Measurements from ENCODE around the gene H2BK1. TPM values are rescaled to one million over a fixed set of nuclear protein-coding genes. Genes with fewer than 3 reads are reported as not detected.

The H2BK1 gene
- total and polyA plus RNA-seq, 7 experiments from 2014 or later, result 1.8 to 6.4 (median 1.9) TPM; not detected in 2

- peaks cover 35 to 61% (median 49%) of the 10 kb centered on the region in 7 donors for H3K4me1 Mint-ChIP-seq
- Histone ChIP-seq H3K27me3 (ENCODE audit: control insufficient read depth in 2 of 2, insufficient read depth in 2 of 2, low read length in 2 of 2) (no peaks in the 10 kb centered on the region), H3K36me3 (ENCODE audit: control insufficient read depth in 2 of 3, insufficient read depth in 3 of 3, low read length in 3 of 3) (peaks cover 0 to 24% (median 0%) of the 10 kb centered on the region in 3 experiments), H3K4me1 (ENCODE audit: control insufficient read depth in 2 of 2, insufficient read depth in 2 of 2, low read length in 2 of 2) (peaks cover 16 to 28% of the 10 kb centered on the region in 2 donors), H3K4me3 (ENCODE audit: low read length) (peak overlapping the region; percentile 91), H3K9me3 (ENCODE audit: control insufficient read depth in 2 of 3, low read length in 3 of 3) (no peaks in the 10 kb centered on the region), H3K27ac (ENCODE audit: low read depth, low read length) (peak overlapping the region; percentile 84)
- ATAC-seq, result no peak
- peak overlapping the region; percentile 68 to 97 (median 95) for H3K27ac Mint-ChIP-seq
- H3K36me3 Mint-ChIP-seq, result peaks cover 6 to 21% (median 13%) of the 10 kb centered on the region in 5 donors
- CTCF ChIA-PET, result interaction anchor here (0.7 kb wide), 1 partner anchor 19 kb away, joined by 4 read pairs; no protein-coding TSS in a partner anchor
- H3K9me3 Mint-ChIP-seq, result no peaks in the 10 kb centered on the region
- H3K27me3 Mint-ChIP-seq, result peaks cover 0 to 6% (median 0%) of the 10 kb centered on the region in 5 donors
- POLR2A ChIA-PET, result interaction anchor here (1.2 to 2.2 kb wide), 3 partner anchors 15 to 112 kb away, joined by 5 to 10 read pairs (median 7); partner anchors contain the start of gene NUB1
- intact Hi-C loops (cut with micrococcal nuclease), result loop anchor here (5.0 to 10.0 kb wide), 5 partner anchors 216 to 1963 kb away; partner anchors contain the start of genes KMT2C (in 1 of the 2), RHEB (in 1 of the 2) and ZNF783 (in 1 of the 2)
- no peak for DNase-seq
- H3K4me3 Mint-ChIP-seq, result peak overlapping the region; percentile 90 to 99 (median 97)
Observed at GRCh38 chr7:151228024-151228866, 18.0 kb upstream of the H2BK1 start.

GRCh38 chr7:151226875-151227782 is 16.8 kb upstream of the H2BK1 start, which contains the start of gene ABCF2:
Gene ABCF2, minus strand, starts transcription at chr7:151227205. Its CDS starts 747 bp downstream, at chr7:151226458.
- Mint-ChIP-seq H3K27ac (peak within 1 kb of the TSS; percentile 68 to 97 (median 95)), H3K4me1 (peaks cover 31 to 55% (median 47%) of the 10 kb centered on the region in 7 donors), H3K9me3 (no peaks in the 10 kb centered on the region), H3K4me3 (peak within 1 kb of the TSS; percentile 90 to 99 (median 97)), H3K27me3 (peaks cover 0 to 6% (median 0%) of the 10 kb centered on the region in 5 donors), H3K36me3 (peaks cover 9 to 32% (median 11%) of the 10 kb centered on the region in 5 donors)
- Histone ChIP-seq H3K9me3 (ENCODE audit: control insufficient read depth in 2 of 3, low read length in 3 of 3) (no peaks in the 10 kb centered on the region), H3K27ac (ENCODE audit: low read depth, low read length) (peak within 1 kb of the TSS; percentile 84), H3K27me3 (ENCODE audit: control insufficient read depth in 2 of 2, insufficient read depth in 2 of 2, low read length in 2 of 2) (no peaks in the 10 kb centered on the region), H3K4me3 (ENCODE audit: low read length) (peak within 1 kb of the TSS; percentile 91), H3K4me1 (ENCODE audit: control insufficient read depth in 2 of 2, insufficient read depth in 2 of 2, low read length in 2 of 2) (peaks cover 16 to 25% of the 10 kb centered on the region in 2 donors), H3K36me3 (ENCODE audit: control insufficient read depth in 2 of 3, insufficient read depth in 3 of 3, low read length in 3 of 3) (peaks cover 5 to 31% (median 9%) of the 10 kb centered on the region in 3 experiments)
- ATAC-seq (peak; percentile 99), DNase-seq (peak; percentile 91 to 98 (median 97))
- POLR2A ChIA-PET, result interaction anchor here (0.6 to 2.2 kb wide), 7 partner anchors 13 to 849 kb away, joined by 3 to 10 read pairs (median 4); partner anchors contain the start of gene NUB1
- CTCF ChIA-PET, result no interaction called here
- intact Hi-C loops (cut with micrococcal nuclease), result loop anchor here (1.0 to 10.0 kb wide), 21 partner anchors 16 to 1962 kb away; partner anchors contain the start of genes ABCB8 (in 2 of the 2), NUB1 (in 2 of the 2), RHEB (in 2 of the 2) and ZNF862 (in 2 of the 2)

- intact Hi-C loops (cut with micrococcal nuclease), result loop anchor here (2.0 to 10.0 kb wide), 9 partner anchors 214 to 1962 kb away; partner anchors contain the start of genes RHEB (in 2 of the 2), ATP6V0E2 (in 1 of the 2), KMT2C (in 1 of the 2) and PRKAG2 (in 1 of the 2)
- DNase-seq (no peak), ATAC-seq (no peak)
- Mint-ChIP-seq H3K9me3 (no peaks in the 10 kb centered on the region), H3K27me3 (peaks cover 0 to 6% (median 0%) of the 10 kb centered on the region in 5 donors), H3K4me3 (peak overlapping the region; percentile 90 to 99 (median 97)), H3K4me1 (peaks cover 27 to 49% (median 41%) of the 10 kb centered on the region in 7 donors), H3K36me3 (peaks cover 9 to 34% (median 11%) of the 10 kb centered on the region in 5 donors), H3K27ac (peak overlapping the region; percentile 68 to 97 (median 95))
- POLR2A ChIA-PET, result interaction anchor here (0.5 to 2.2 kb wide), 4 partner anchors 17 to 1644 kb away, joined by 3 to 10 read pairs (median 6); partner anchors contain the start of gene NUB1
- Histone ChIP-seq H3K27me3 (ENCODE audit: control insufficient read depth in 2 of 2, insufficient read depth in 2 of 2, low read length in 2 of 2) (no peaks in the 10 kb centered on the region), H3K27ac (ENCODE audit: low read depth, low read length) (peak overlapping the region; percentile 84), H3K4me1 (ENCODE audit: control insufficient read depth in 2 of 2, insufficient read depth in 2 of 2, low read length in 2 of 2) (peaks cover 10 to 21% of the 10 kb centered on the region in 2 donors), H3K4me3 (ENCODE audit: low read length) (peak overlapping the region; percentile 91), H3K36me3 (ENCODE audit: control insufficient read depth in 2 of 3, insufficient read depth in 3 of 3, low read length in 3 of 3) (peaks cover 8 to 35% (median 9%) of the 10 kb centered on the region in 3 experiments), H3K9me3 (ENCODE audit: control insufficient read depth in 2 of 3, low read length in 3 of 3) (no peaks in the 10 kb centered on the region)
- CTCF ChIA-PET, result no interaction called here
Observed at GRCh38 chr7:151226560-151226874, 16.2 kb upstream of the H2BK1 start.

- H3K9me3 Mint-ChIP-seq, result no peaks in the 10 kb centered on the region
- peak overlapping the region in 6 of 9 donors; percentile 54 to 95 (median 92) for H3K27ac Mint-ChIP-seq
Observed at GRCh38 chr7:151225948-151226510, 15.7 kb upstream of the H2BK1 start.

GRCh38 chr7:151223728-151224127 is 13.4 kb upstream of the H2BK1 start:
- Mint-ChIP-seq H3K36me3 (peaks cover 14 to 51% (median 20%) of the 10 kb centered on the region in 5 donors), H3K4me3 (peak overlapping the region in 1 of 10 donors; percentile 37), H3K9me3 (no peaks in the 10 kb centered on the region), H3K4me1 (peaks cover 29 to 45% (median 39%) of the 10 kb centered on the region in 7 donors), H3K27me3 (no peaks in the 10 kb centered on the region), H3K27ac (no peak overlapping the region)
- Histone ChIP-seq H3K27ac (ENCODE audit: low read depth, low read length) (no peak overlapping the region), H3K9me3 (ENCODE audit: control insufficient read depth in 2 of 3, low read length in 3 of 3) (no peaks in the 10 kb centered on the region), H3K36me3 (ENCODE audit: control insufficient read depth in 2 of 3, insufficient read depth in 3 of 3, low read length in 3 of 3) (peaks cover 15 to 60% (median 18%) of the 10 kb centered on the region in 3 experiments), H3K4me3 (ENCODE audit: low read length) (no peak overlapping the region), H3K27me3 (ENCODE audit: control insufficient read depth in 2 of 2, insufficient read depth in 2 of 2, low read length in 2 of 2) (no peaks in the 10 kb centered on the region), H3K4me1 (ENCODE audit: control insufficient read depth in 2 of 2, insufficient read depth in 2 of 2, low read length in 2 of 2) (peaks cover 9 to 20% of the 10 kb centered on the region in 2 donors)
- intact Hi-C loops (cut with micrococcal nuclease), result loop anchor here in 1 of 2 donors (10.0 kb wide), 2 partner anchors 819 to 1959 kb away; partner anchors contain the start of gene ZNF783
- ATAC-seq (no peak), DNase-seq (no peak)
- ChIA-PET POLR2A (no interaction called here), CTCF (no interaction called here)

More at GRCh38 chr7:151225948-151226510, 15.7 kb upstream of the H2BK1 start:
- Histone ChIP-seq H3K4me3 (ENCODE audit: low read length) (peak overlapping the region; percentile 91), H3K27ac (ENCODE audit: low read depth, low read length) (peak overlapping the region; percentile 84), H3K27me3 (ENCODE audit: control insufficient read depth in 2 of 2, insufficient read depth in 2 of 2, low read length in 2 of 2) (no peaks in the 10 kb centered on the region), H3K4me1 (ENCODE audit: control insufficient read depth in 2 of 2, insufficient read depth in 2 of 2, low read length in 2 of 2) (peaks cover 9 to 20% of the 10 kb centered on the region in 2 donors), H3K9me3 (ENCODE audit: control insufficient read depth in 2 of 3, low read length in 3 of 3) (no peaks in the 10 kb centered on the region), H3K36me3 (ENCODE audit: control insufficient read depth in 2 of 3, insufficient read depth in 3 of 3, low read length in 3 of 3) (peaks cover 9 to 38% (median 10%) of the 10 kb centered on the region in 3 experiments)
- ATAC-seq (no peak), DNase-seq (no peak)
- POLR2A ChIA-PET, result interaction anchor here (0.5 to 2.2 kb wide), 4 partner anchors 18 to 1643 kb away, joined by 3 to 10 read pairs (median 5); partner anchors contain the start of gene NUB1
- CTCF ChIA-PET, result no interaction called here
- H3K4me3 Mint-ChIP-seq, result peak overlapping the region; percentile 90 to 99 (median 97)
- H3K36me3 Mint-ChIP-seq, result peaks cover 9 to 35% (median 11%) of the 10 kb centered on the region in 5 donors
- intact Hi-C loops (cut with micrococcal nuclease), result loop anchor here (2.0 to 10.0 kb wide), 9 partner anchors 214 to 1961 kb away; partner anchors contain the start of genes RHEB (in 2 of the 2), ATP6V0E2 (in 1 of the 2), KMT2C (in 1 of the 2) and PRKAG2 (in 1 of the 2)
- peaks cover 27 to 44% (median 39%) of the 10 kb centered on the region in 7 donors for H3K4me1 Mint-ChIP-seq
- peaks cover 0 to 6% (median 0%) of the 10 kb centered on the region in 5 donors for H3K27me3 Mint-ChIP-seq
